GM21526 (cell line): ENCODE results near the gene ZNF679.
"Not testable (repeated sequence)": the region's sequence is repeated elsewhere in the genome, so short reads cannot be mapped to it uniquely, and the experiment has no call there.

ENCODE experiments used
- ATAC-seq: cut with Tn5 transposase; IDR thresholded peaks from one replicate; pipeline ENCODE4 v1.9.1; 2021; ENCODE audit warnings: moderate library complexity; ENCODE audit not compliant: unreplicated experiment, low FRiP score

ZNF679 gene

DNA sequence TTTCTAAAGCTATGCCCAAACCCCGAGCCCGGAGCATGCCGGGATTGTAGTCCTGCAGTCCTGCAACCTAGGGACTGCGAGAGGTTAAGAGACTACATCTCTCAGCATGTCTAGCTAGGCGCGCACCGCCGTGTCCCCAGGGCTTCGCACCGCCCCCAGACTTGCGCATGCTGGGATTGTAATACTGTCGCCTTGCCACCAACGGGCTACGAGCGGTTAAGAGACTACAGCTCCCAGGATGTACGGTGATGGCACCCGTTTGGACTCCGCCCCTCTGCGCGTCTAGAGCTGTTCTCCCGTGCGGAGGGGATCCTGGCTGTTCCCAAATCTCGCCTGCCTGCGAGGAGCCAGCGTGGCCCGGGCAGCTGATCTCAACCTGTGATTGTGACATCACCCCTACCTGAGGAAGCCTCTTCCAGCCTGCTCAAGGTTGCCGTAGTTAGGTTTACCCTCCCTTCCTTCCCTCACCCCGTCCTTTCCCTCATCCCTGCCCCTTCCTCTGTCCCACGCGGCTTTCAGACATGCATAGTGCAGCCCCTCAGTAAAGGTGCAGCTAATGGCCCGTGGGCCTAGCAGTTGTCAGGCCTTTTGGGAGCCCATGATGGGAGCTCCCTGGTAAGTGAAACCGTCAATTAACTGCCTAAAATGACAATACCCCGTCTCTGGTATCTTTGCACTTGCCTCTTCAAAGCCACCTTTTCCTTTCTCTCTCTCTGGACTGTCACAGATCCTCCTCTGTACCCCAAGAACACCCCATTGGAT is 79.2 kb downstream of the ZNF679 start:
- peak; percentile 99 for ATAC-seq

DNA sequence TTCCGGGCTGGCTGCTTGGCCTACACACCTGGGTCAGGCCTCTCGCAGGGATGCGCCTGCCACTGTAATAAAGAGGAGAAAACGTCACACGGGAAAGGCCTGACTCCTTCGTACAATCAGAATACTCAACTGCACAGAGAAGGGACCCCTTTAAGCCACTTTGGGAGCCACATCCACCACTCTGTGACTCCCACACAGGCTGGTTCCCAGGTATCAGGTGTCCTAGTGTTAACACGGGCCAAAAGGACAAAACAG is 79.7 kb downstream of the ZNF679 start:
- no peak for ATAC-seq

DNA sequence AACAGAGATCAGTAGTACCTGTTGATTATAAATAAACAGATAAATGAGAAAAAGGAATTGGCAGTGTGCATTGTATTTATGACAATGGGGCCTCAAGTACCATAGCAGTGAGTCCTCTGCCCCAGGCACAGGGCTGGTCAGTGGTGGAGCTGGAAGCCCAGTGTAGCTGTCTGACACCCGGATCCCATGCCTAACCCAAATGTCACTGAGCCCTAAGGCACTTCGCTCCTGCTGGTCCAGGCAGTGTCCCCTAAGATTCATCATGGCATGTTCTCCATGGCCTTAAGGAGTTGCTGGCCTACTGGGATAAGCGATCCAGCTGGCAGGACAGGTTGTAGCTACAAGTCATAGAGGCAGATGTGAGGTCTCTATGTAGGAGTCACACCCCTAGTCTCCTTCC is 82.2 kb downstream of the ZNF679 start:
- ATAC-seq: no peak

DNA sequence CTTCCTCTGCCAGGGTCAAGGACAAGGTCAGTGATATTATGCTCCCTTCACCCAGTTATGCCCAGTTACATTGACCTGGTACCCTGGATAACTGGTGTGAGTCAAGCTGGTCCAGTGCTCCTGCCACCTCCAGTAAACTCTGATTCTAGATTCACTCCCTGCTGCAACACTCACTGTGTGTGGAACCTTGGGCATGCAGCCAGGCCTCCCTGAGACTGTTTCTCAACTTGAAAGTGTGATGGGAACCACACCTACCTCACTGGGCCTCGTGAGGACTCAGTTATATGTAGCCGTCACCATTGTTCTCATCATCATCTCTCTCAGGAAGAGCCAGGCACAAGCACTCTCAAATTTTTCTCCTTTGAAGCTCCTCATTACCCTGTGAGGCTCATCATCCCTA is 84.6 kb downstream of the ZNF679 start:
- no peak for ATAC-seq

DNA sequence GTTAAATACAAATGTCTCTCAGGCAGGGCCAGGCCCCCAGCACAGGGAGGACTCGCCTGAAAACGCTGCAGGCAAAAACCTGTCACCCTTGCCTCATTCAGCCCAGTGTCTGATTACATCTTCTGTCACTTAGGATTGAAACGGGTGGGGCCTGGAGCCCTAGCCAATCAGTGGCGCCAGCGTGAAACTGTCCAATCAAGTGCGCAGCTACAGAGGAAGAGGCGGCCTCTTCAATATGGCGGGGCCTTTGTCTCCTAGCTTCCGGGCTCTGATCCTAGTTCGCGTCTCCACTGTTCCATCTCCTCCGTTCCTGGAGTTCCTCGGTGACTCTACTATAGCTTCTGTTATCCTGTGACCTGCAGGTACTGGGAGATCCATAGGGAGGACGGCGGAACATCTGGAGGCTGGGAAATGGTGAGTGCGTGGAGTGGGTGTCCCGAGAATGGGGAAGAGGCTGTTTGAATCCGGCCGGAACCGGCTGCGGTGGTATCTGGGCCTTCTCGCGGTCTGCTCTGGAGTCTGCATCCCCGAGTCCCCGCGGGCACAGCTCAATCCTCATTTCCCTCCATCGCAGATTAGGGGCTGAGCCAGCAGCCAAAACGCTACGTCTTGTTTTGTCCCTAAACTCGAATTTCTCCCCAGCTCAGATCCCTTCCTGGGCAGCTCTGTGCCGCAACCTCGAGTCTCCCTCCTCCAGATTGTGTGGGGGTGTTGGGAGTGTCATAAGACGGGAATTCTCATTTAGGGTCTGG is 85.6 kb downstream of the ZNF679 start, which contains the start of gene ZNF736:
Gene ZNF736, plus strand, starts transcription at position 222 of the 752 bp plus-strand sequence. Its CDS starts 190 bp downstream, at position 412.
- peak; percentile 100 for ATAC-seq

DNA sequence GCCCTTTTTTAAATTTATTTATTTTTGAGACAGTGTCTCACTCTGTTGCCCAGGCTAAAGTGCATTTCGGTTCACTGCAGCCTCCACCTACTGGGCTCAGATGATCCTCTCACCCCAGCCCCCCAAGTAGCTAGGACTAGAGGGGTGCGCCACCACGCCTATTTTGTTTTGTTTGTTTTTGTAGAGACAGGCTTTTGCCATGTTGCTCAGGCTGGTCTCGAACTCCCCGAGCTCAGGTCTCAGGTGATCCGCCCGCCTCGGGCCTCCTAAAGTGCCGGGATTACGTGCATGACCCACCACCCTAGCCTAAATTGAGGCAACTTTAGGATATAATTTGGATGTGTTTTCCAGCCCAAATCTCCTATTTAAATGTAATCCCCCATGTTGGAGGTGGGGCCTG is 86.3 kb downstream of the ZNF679 start:
- ATAC-seq: no peak

DNA sequence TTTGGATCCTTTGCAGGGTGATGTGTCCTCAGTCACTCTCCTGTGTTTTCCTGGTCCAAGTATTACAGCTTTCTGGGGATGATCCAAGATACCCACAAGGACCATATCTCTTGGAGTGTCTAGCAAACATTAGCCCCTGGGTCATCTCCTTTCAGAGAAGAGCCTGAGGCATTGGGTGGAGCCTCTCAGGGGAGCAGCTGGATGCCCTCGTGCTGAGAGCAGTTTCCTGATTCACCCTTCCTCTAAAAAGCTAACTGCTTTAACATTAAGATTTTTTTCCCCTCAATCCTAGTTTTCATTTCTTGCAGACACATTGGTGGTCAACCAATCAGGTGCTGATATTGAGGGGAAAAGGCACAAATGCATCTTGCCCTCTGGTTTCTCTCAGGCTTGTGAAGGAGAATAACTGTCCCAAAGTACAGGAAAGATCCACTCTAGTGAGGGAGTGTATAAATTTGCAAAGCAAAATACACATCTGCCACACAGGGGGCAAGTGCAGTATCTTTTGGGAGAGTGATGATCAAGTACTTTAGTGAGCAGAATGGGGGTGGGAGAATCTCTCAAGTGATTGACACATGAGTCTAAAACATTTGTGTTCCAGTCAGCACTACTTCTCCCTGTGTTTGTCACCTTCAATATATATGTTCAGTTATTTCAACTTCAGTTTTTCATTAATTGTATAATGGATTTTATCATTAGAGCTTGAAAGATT is 87.9 kb downstream of the ZNF679 start:
- not testable (repeated sequence) for ATAC-seq
